Stimulated activated naive B cell treated with anti-CD40 and anti-IgM and Interleukin-4, amounts not matched to agents 10 μg/mL and 1 μg/mL and 100 μg/mL, for 72 hours (primary cell): ENCODE results near the gene PLEKHA8.
A peak's percentile ranks its signal among the peaks of the same experiment; 100 is the strongest.

Source experiments
- ATAC-seq, 2 donors: fragments of 150-1000 bp; cut with Tn5 transposase; replicated peaks; 2 replicates each; pipeline ENCODE4 v1.10.0; 2021; ENCODE audit warnings: moderate library complexity in 1 of 2
- DNase-seq: peaks from one replicate; pipeline ENCODE4 v3.0.0; 2021
- H3K27ac Mint-ChIP-seq: one replicate; pipeline ENCODE4 v1.8.0; 2022; ENCODE audit warnings: mild to moderate bottlenecking, mixed read lengths
- H3K27me3 Mint-ChIP-seq, 2 donors: one replicate each; pipeline ENCODE4 v1.8.0; 2022; ENCODE audit warnings: mixed read lengths in 2 of 2
- H3K36me3 Mint-ChIP-seq, 2 donors: one replicate each; pipeline ENCODE4 v1.8.0; 2022; ENCODE audit warnings: mixed read lengths in 2 of 2, mild to moderate bottlenecking in 1 of 2
- H3K4me1 Mint-ChIP-seq, 2 donors: one replicate each; pipeline ENCODE4 v1.8.0; 2022; ENCODE audit warnings: mixed read lengths in 2 of 2, mild to moderate bottlenecking in 1 of 2
- H3K4me3 Mint-ChIP-seq, 2 donors: one replicate each; pipeline ENCODE4 v1.8.0; 2022; ENCODE audit warnings: mild to moderate bottlenecking in 2 of 2, mixed read lengths in 2 of 2, moderate library complexity in 1 of 2
- H3K9me3 Mint-ChIP-seq, 2 donors: one replicate each; pipeline ENCODE4 v1.8.0; 2022; ENCODE audit warnings: mixed read lengths in 2 of 2, mild to moderate bottlenecking in 1 of 2

The PLEKHA8 gene

DNA sequence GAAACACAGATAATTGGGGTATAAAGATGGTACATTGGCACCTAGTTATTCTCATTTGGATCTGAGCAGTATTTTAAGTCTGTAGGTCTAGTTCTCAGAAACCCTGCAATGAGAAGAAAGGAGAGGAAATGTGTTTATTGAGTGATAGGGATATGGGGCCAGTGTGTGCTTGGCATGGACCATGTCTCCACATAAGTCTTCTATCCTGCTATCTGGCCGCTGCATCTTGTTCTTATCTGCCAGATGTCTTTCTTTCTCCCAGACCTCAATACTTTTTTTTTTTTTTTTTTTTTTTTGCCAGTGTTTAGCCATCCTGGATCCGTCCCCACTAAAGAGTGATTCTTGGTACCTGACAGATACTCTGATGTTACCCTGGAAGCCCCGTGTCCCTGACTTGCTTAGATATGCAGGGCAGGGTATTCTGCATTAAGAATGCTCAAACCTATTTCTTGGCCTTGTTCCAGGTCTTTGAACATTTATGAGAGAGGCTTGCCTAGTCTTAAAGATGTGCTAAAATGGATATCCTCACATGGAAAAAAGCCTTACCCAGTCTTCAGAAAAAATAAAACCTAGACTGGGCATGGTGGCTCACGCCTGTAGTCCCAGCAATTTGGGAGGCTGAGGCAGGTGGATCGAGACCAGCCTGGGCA, 116.6 kb downstream of the PLEKHA8 start:
- Mint-ChIP-seq H3K27ac (no peak overlapping the region), H3K4me1 (peaks cover 0 to 7% of the 10 kb centered on the region in 2 donors), H3K4me3 (no peak overlapping the region), H3K9me3 (no peaks in the 10 kb centered on the region), H3K36me3 (no peaks in the 10 kb centered on the region), H3K27me3 (no peaks in the 10 kb centered on the region)
- ATAC-seq (no peak), DNase-seq (no peak)

- no peak overlapping the region for H3K27ac Mint-ChIP-seq
- no peak overlapping the region for H3K4me3 Mint-ChIP-seq
- no peak for DNase-seq
- no peaks in the 10 kb centered on the region for H3K27me3 Mint-ChIP-seq
- peaks cover 0 to 7% of the 10 kb centered on the region in 2 donors for H3K4me1 Mint-ChIP-seq
- no peaks in the 10 kb centered on the region for H3K9me3 Mint-ChIP-seq
- ATAC-seq: no peak
- no peaks in the 10 kb centered on the region for H3K36me3 Mint-ChIP-seq
These were observed 117.3 kb downstream of the PLEKHA8 start for GRCh38 chr7:30145426-30145970.

DNA sequence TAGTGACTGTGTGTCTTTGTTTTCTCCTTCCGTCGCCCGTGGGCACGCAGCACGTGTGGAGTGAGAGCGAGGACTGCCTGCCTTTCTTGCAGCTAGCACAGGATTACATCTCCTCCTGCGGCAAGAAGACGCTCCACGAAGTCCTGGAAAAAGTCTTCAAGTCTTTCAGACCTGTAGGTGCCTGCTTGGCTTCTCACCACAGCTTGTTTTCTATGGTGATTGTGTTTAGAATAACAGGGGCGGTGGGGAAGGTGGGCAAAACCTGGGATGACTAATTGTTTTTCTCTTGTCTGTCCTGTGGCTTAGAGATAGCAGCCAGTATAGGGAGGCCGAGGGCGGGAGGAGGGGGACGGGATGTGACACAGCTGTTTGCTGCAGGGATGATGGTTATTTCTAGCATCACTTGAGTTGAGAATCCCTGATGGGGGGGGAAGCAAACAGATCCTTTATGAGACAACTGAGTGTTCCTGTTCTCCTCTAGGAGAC, 118.0 kb downstream of the PLEKHA8 start:
- H3K4me3 Mint-ChIP-seq: no peak overlapping the region
- no peaks in the 10 kb centered on the region for H3K36me3 Mint-ChIP-seq
- DNase-seq (no peak), ATAC-seq (no peak)
- H3K27ac Mint-ChIP-seq: no peak overlapping the region
- H3K9me3 Mint-ChIP-seq: no peaks in the 10 kb centered on the region
- H3K27me3 Mint-ChIP-seq: no peaks in the 10 kb centered on the region
- H3K4me1 Mint-ChIP-seq: peaks cover 0 to 7% of the 10 kb centered on the region in 2 donors

DNA sequence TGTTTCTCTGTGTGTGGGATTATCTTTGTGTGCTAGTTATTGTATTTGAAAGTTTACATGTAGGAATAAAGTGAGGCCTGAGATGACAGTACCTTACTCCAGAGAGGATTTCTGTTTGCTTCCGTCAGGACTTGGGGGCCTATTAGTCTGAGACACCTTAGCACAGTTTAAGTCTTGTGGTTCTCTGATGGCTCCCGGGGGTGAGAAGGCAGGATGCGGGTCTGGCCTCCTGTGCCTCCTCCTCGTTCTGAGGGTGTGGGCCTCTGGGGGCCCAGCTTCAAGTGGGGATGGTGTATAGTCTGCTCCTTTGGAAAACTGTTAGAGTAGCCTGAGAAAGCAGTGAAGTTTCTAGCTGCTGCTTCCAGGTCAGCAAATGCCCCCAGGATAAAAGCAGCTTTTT, 119.0 kb downstream of the PLEKHA8 start:
- Mint-ChIP-seq H3K9me3 (no peaks in the 10 kb centered on the region), H3K4me3 (no peak overlapping the region), H3K4me1 (peaks cover 0 to 7% of the 10 kb centered on the region in 2 donors), H3K27ac (no peak overlapping the region), H3K36me3 (no peaks in the 10 kb centered on the region), H3K27me3 (no peaks in the 10 kb centered on the region)
- ATAC-seq: no peak
- DNase-seq: no peak

DNA sequence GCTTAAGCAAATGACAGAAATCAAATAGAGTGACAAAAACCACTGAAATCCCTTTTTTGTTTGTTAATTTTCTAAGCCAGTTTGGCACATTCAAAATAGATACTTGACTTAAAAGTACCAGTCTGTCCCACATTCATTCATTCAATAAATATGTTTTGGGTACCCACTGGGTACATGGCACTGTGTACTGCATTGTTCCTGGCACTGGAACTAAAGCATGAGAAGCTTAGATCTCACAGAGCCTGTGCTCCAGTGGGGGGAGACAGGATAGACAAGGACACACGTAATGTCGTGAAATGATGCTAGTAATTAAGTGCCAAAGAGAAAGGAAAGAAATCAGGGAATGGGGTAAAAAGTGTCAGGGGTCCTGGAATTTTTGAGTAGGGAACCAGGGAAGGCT, 119.6 kb downstream of the PLEKHA8 start:
- ATAC-seq (no peak), DNase-seq (no peak)
- no peaks in the 10 kb centered on the region for H3K9me3 Mint-ChIP-seq
- H3K36me3 Mint-ChIP-seq: no peaks in the 10 kb centered on the region
- peaks cover 0 to 7% of the 10 kb centered on the region in 2 donors for H3K4me1 Mint-ChIP-seq
- H3K4me3 Mint-ChIP-seq: no peak overlapping the region
- no peak overlapping the region for H3K27ac Mint-ChIP-seq
- H3K27me3 Mint-ChIP-seq: no peaks in the 10 kb centered on the region

GRCh38 chr7:30148426-30148825, 120.2 kb downstream of the PLEKHA8 start:
- Mint-ChIP-seq H3K27me3 (no peaks in the 10 kb centered on the region), H3K36me3 (no peaks in the 10 kb centered on the region), H3K9me3 (no peaks in the 10 kb centered on the region), H3K4me3 (peak overlapping the region in 1 of 2 donors; percentile 73), H3K4me1 (peaks cover 0 to 7% of the 10 kb centered on the region in 2 donors), H3K27ac (peak overlapping the region; percentile 72)
- DNase-seq: no peak
- no peak for ATAC-seq

GRCh38 chr7:30148951-30149459, 120.8 kb downstream of the PLEKHA8 start:
- Mint-ChIP-seq H3K27ac (peak overlapping the region; percentile 72), H3K36me3 (no peaks in the 10 kb centered on the region), H3K9me3 (no peaks in the 10 kb centered on the region), H3K4me3 (peak overlapping the region; percentile 73 to 74), H3K27me3 (no peaks in the 10 kb centered on the region), H3K4me1 (peaks cover 0 to 7% of the 10 kb centered on the region in 2 donors)
- ATAC-seq (peak; percentile 76 to 80), DNase-seq (peak; percentile 12)

- peaks cover 0 to 7% of the 10 kb centered on the region in 2 donors for H3K4me1 Mint-ChIP-seq
- no peak overlapping the region for H3K4me3 Mint-ChIP-seq
- no peak for DNase-seq
- no peaks in the 10 kb centered on the region for H3K27me3 Mint-ChIP-seq
- no peaks in the 10 kb centered on the region for H3K36me3 Mint-ChIP-seq
- no peaks in the 10 kb centered on the region for H3K9me3 Mint-ChIP-seq
- no peak for ATAC-seq
- H3K27ac Mint-ChIP-seq: no peak overlapping the region
These were observed 121.5 kb downstream of the PLEKHA8 start for GRCh38 chr7:30149640-30150272.

- no peaks in the 10 kb centered on the region for H3K36me3 Mint-ChIP-seq
- ATAC-seq: no peak
- H3K27ac Mint-ChIP-seq: no peak overlapping the region
- no peak overlapping the region for H3K4me3 Mint-ChIP-seq
- no peaks in the 10 kb centered on the region for H3K27me3 Mint-ChIP-seq
- peaks cover 0 to 7% of the 10 kb centered on the region in 2 donors for H3K4me1 Mint-ChIP-seq
- H3K9me3 Mint-ChIP-seq: no peaks in the 10 kb centered on the region
- no peak for DNase-seq
These were observed 122.5 kb downstream of the PLEKHA8 start for GRCh38 chr7:30150711-30151110.

- H3K36me3 Mint-ChIP-seq: no peaks in the 10 kb centered on the region
- peaks cover 4 to 12% of the 10 kb centered on the region in 2 donors for H3K4me1 Mint-ChIP-seq
- no peaks in the 10 kb centered on the region for H3K27me3 Mint-ChIP-seq
- ATAC-seq (no peak), DNase-seq (no peak)
- H3K27ac Mint-ChIP-seq: no peak overlapping the region
- no peaks in the 10 kb centered on the region for H3K9me3 Mint-ChIP-seq
- no peak overlapping the region for H3K4me3 Mint-ChIP-seq
These were observed 125.9 kb downstream of the PLEKHA8 start for GRCh38 chr7:30154111-30154587.

DNA sequence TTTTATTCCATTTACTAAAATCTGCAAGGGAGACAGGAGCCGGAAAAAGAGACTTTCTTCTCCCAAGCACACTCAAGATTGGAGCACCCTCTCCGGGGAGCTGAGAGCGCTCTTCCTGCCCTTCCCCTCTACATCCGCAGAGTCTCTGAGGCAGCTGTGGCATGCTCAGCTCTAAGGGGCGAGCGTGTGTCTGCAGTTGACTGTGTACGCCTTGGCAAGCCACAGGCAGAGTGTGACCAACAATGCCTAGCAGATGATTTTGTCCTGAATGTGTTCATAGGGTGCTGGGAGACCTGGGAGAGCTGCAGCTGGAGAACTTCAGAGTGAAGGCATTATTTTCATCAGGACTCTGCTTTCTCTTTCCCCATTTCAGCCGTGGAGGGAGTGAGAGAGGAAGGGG, 127.3 kb downstream of the PLEKHA8 start:
- no peak overlapping the region for H3K27ac Mint-ChIP-seq
- H3K36me3 Mint-ChIP-seq: no peaks in the 10 kb centered on the region
- H3K9me3 Mint-ChIP-seq: no peaks in the 10 kb centered on the region
- no peak overlapping the region for H3K4me3 Mint-ChIP-seq
- H3K27me3 Mint-ChIP-seq: no peaks in the 10 kb centered on the region
- DNase-seq (no peak), ATAC-seq (no peak)
- peaks cover 18% of the 10 kb centered on the region in 2 donors for H3K4me1 Mint-ChIP-seq

- H3K27ac Mint-ChIP-seq: no peak overlapping the region
- no peak overlapping the region for H3K4me3 Mint-ChIP-seq
- no peak for ATAC-seq
These were observed 129.0 kb downstream of the PLEKHA8 start for GRCh38 chr7:30157204-30157603.

GRCh38 chr7:30159163-30159562, 131.0 kb downstream of the PLEKHA8 start:
- peaks cover 41 to 47% of the 10 kb centered on the region in 2 donors for H3K4me1 Mint-ChIP-seq
- peaks cover 0 to 5% of the 10 kb centered on the region in 2 donors for H3K27me3 Mint-ChIP-seq
- peak overlapping the region in 1 of 2 donors; percentile 47 for H3K4me3 Mint-ChIP-seq
- H3K9me3 Mint-ChIP-seq: no peaks in the 10 kb centered on the region
- no peak for DNase-seq
- H3K27ac Mint-ChIP-seq: peak overlapping the region; percentile 48
- no peaks in the 10 kb centered on the region for H3K36me3 Mint-ChIP-seq
- ATAC-seq: peak; percentile 46 to 62

More at GRCh38 chr7:30157204-30157603, 129.0 kb downstream of the PLEKHA8 start:
- no peaks in the 10 kb centered on the region for H3K9me3 Mint-ChIP-seq
- H3K4me1 Mint-ChIP-seq: peaks cover 23 to 28% of the 10 kb centered on the region in 2 donors
- H3K27me3 Mint-ChIP-seq: peaks cover 0 to 2% of the 10 kb centered on the region in 2 donors
- no peak for DNase-seq
- no peaks in the 10 kb centered on the region for H3K36me3 Mint-ChIP-seq

GRCh38 chr7:30159698-30160143, 131.5 kb downstream of the PLEKHA8 start:
- DNase-seq (peak; percentile 33), ATAC-seq (peak; percentile 77 to 80)
- Mint-ChIP-seq H3K27ac (peak overlapping the region; percentile 1), H3K9me3 (no peaks in the 10 kb centered on the region), H3K4me1 (peaks cover 46 to 53% of the 10 kb centered on the region in 2 donors), H3K36me3 (no peaks in the 10 kb centered on the region), H3K4me3 (peak overlapping the region in 1 of 2 donors; percentile 47), H3K27me3 (peaks cover 0 to 5% of the 10 kb centered on the region in 2 donors)
